Heart left ventricle (tissue), 13 donors: Measurements from ENCODE around the gene POLR1D.

ENCODE experiments used
- CTCF ChIP-seq, 12 donors: fragments of 200-600 bp; sonication (generic) in 4 of 12; IDR thresholded peaks; one replicate each; pipeline versions ENCODE4 v1.5.0 to v1.8.0; 2018 to 2022; ENCODE audit warnings: antibody characterized with exemption in 12 of 12, mild to moderate bottlenecking in 5 of 12
- POLR2A ChIP-seq, 2 donors: fragments of 450-650 bp; IDR thresholded peaks; one replicate each; pipeline ENCODE4 v1.6.1; 2017; ENCODE audit warnings: antibody characterized with exemption in 2 of 2, mild to moderate bottlenecking in 2 of 2, moderate library complexity in 2 of 2
- donor health status: ischemic (EF 13 %, LVEDD 7.1; RV severe dilation, severe dysfunction).
- donor health status: DM: no; HTN: yes; CAD: no.
- donor health status: DM: no; HTN: no; CAD: no.
- donor health status: ischemic (EF 25% LVEDD 6.9; RV normal size, moderate dysfunction).
- donor health status: ischemic (EF 25% LVEDD 5.7; RV mildly dilated, moderate dysfunction).
- donor health status: ischemic (EF 35%, LVEDD 5.7; RV mildly dilated, moderate dysfunction).
- donor health status: nonischemic (EF 11% LVEDD 7.7; RV severe dilation, severe dysfunction).
- donor health status: DM: yes; HTN: yes; CAD: no.
- donor health status: PGD.
- donor health status: ischemic (EF 29% LVEDD 5.4; RV normal size, mild dysfunction).
- donor health status: nonischemic (EF 23%, LVEDD 6.1; RV moderate dilation, normal function).

- TF ChIP-seq CTCF (IDR thresholded peaks at IDR 0.05) (no peak), POLR2A (IDR thresholded peaks at IDR 0.05) (no peak)
Observed at GRCh38 chr13:27644302-27644701, 22.6 kb downstream of the POLR1D start.
